Small intestine (tissue), 7 donors: Measurements from ENCODE around the gene AEBP1. TPM values are rescaled to one million over a fixed set of nuclear protein-coding genes. Genes with fewer than 3 reads are reported as not detected.

ENCODE experiments used
- DNase-seq, 2 donors: peaks; one replicate each; pipeline versions ENCODE4 v3.0.0 to v3.0.0-alpha.2; 2013
- FAIRE-seq: peaks from 2 replicates; lab custom pipeline; 2012; peaks lifted over from hg19 to GRCh38; lab: Jason Lieb, UNC
- H3K27ac ChIP-seq, 3 donors: one replicate each; pipeline ENCODE4 v1.5.1; 2013; ENCODE audit warnings: low read length in 2 of 3, mild to moderate bottlenecking in 2 of 3, control low read depth in 1 of 3, inconsistent platforms in 1 of 3, low read depth in 1 of 3, moderate library complexity in 1 of 3
- H3K27me3 ChIP-seq, 3 donors: one replicate each; pipeline ENCODE4 v1.6.1; 2013; ENCODE audit warnings: low read length in 3 of 3, inconsistent platforms in 1 of 3; ENCODE audit not compliant: control insufficient read depth in 3 of 3, insufficient read depth in 3 of 3
- H3K36me3 ChIP-seq, 3 donors: one replicate each; pipeline ENCODE4 v1.6.1; 2013; ENCODE audit warnings: low read length in 3 of 3, inconsistent platforms in 1 of 3, low read depth in 1 of 3, mild to moderate bottlenecking in 1 of 3, moderate library complexity in 1 of 3; ENCODE audit not compliant: control insufficient read depth in 3 of 3, insufficient read depth in 2 of 3
- H3K4me1 ChIP-seq, 3 donors: one replicate each; pipeline ENCODE4 v1.6.1; 2013; ENCODE audit warnings: low read length in 2 of 3, inconsistent platforms in 1 of 3, low read depth in 1 of 3, mild to moderate bottlenecking in 1 of 3, moderate library complexity in 1 of 3; ENCODE audit not compliant: control insufficient read depth in 3 of 3, insufficient read depth in 2 of 3
- H3K4me3 ChIP-seq, 3 donors: one replicate each; pipeline ENCODE4 v1.5.1; 2013; ENCODE audit warnings: low read length in 3 of 3, control low read depth in 1 of 3, inconsistent platforms in 1 of 3, low read depth in 1 of 3, mild to moderate bottlenecking in 1 of 3, moderate library complexity in 1 of 3
- H3K9me3 ChIP-seq, 2 donors: one replicate each; pipeline ENCODE4 v1.6.1; 2013; ENCODE audit warnings: low read depth in 1 of 2, low read length in 1 of 2; ENCODE audit not compliant: control insufficient read depth in 2 of 2, insufficient read depth in 1 of 2
- WGBS, 3 donors: extraction: QIAGEN DNeasy Blood & Tissue Kit; methylation state at CpG; one replicate each; pipeline ENCODE4 v1.1.7; 2013; 5-methylcytosine and 5-hydroxymethylcytosine counted together
- polyA plus RNA-seq, 4 donors: library from polyadenylated mRNA; stranded (reverse) in 3 of 4; unstranded in 1 of 4; fragments of 200-250 nt in 3 of 4; fragments of 120-200 nt in 1 of 4; gene quantifications; one replicate each; pipeline versions ENCODE4 v1.2.1 to v1.2.3, GENCODE V29; 2013
- donor health status: healthy with polysubstance abuse.
- donor health status: control.
- donor health status: control.
- donor health status: Bipolar disorder and iron deficiency.
- donor health status: healthy.

AEBP1 gene
- polyA plus RNA-seq, 4 donors: 1.3 to 34.8 (median 6.8) TPM

DNA sequence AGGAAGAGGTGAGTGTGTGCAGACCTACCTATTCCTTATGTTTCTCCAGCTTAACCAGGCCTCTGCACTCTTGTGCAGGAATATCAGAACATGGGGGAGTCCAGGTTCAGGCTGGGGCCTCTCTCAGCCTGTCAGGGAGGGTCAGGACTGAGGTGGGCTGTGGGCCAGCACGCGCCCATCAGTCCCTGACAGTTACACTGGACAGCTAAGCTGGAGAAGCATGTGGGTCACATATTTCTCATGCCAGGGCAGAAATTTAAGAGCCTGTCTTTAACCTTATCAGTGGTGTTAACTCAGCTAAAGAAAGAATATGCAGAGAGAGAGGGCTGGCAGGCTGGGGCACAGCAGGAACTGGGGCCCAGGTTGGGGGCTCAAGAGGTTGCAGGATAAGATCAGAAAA is 27.9 kb downstream of the AEBP1 start:
- Histone ChIP-seq H3K4me1 (no peaks in the 10 kb centered on the region), H3K36me3 (no peaks in the 10 kb centered on the region), H3K27me3 (peaks cover 0 to 3% (median 0%) of the 10 kb centered on the region in 3 donors), H3K9me3 (peaks cover 0 to 10% of the 10 kb centered on the region in 2 donors), H3K4me3 (no peak overlapping the region), H3K27ac (no peak overlapping the region)
- DNase-seq (no peak), FAIRE-seq (no peak)
- 74 to 100% (median 98%) methylated on average over 2 of the region's 2 CpGs for WGBS, 3 donors

- Histone ChIP-seq H3K27me3 (peaks cover 0 to 3% (median 0%) of the 10 kb centered on the region in 3 donors), H3K9me3 (no peaks in the 10 kb centered on the region), H3K4me3 (no peak overlapping the region), H3K27ac (no peak overlapping the region), H3K4me1 (no peaks in the 10 kb centered on the region), H3K36me3 (no peaks in the 10 kb centered on the region)
- DNase-seq: no peak
- 82 to 85% (median 83%) methylated on average over 3 of the region's 3 CpGs for WGBS, 3 donors
- no peak for FAIRE-seq
Observed at GRCh38 chr7:44133295-44133694, 29.1 kb downstream of the AEBP1 start.

GRCh38 chr7:44134943-44135628 is 30.9 kb downstream of the AEBP1 start:
- DNase-seq (no peak), FAIRE-seq (no peak)
- H3K27ac ChIP-seq: no peak overlapping the region
- no peaks in the 10 kb centered on the region for H3K9me3 ChIP-seq
- no peak overlapping the region for H3K4me3 ChIP-seq
- H3K36me3 ChIP-seq: no peaks in the 10 kb centered on the region
- WGBS, 3 donors: 90 to 97% (median 96%) methylated on average over 4 of the region's 4 CpGs
- H3K27me3 ChIP-seq: peaks cover 0 to 3% (median 0%) of the 10 kb centered on the region in 3 donors
- H3K4me1 ChIP-seq: no peaks in the 10 kb centered on the region

GRCh38 chr7:44136731-44137130 is 32.6 kb downstream of the AEBP1 start:
- 89 to 92% (median 91%) methylated on average over 5 of the region's 5 CpGs for WGBS, 3 donors
- Histone ChIP-seq H3K27ac (no peak overlapping the region), H3K4me3 (no peak overlapping the region), H3K36me3 (no peaks in the 10 kb centered on the region), H3K4me1 (no peaks in the 10 kb centered on the region), H3K9me3 (no peaks in the 10 kb centered on the region), H3K27me3 (peaks cover 0 to 3% (median 0%) of the 10 kb centered on the region in 3 donors)
- no peak for FAIRE-seq
- no peak for DNase-seq

DNA sequence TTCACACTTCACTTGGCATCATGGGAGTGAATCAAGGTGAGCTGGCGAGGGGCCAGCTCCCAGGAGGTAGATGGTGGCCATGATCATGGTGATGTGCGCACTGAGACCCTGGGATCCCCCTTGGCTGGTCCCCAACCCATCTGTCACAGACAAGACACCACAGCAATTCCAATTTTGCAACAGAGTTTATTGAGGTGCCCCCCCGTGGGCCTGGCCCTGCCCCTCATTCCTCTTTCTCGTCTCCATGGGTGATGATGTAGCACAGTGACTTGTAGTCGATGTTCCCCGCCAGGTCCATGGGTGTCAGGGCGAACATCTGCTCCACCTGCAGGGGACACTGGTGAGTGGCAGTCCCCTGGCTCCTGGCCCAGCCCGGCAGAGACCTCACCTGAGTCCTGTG is 34.6 kb downstream of the AEBP1 start:
- H3K27me3 ChIP-seq: peaks cover 0 to 3% (median 0%) of the 10 kb centered on the region in 3 donors
- H3K4me1 ChIP-seq: no peaks in the 10 kb centered on the region
- no peak for DNase-seq
- WGBS, 3 donors: 70 to 80% (median 78%) methylated on average over 8 of the region's 8 CpGs
- no peaks in the 10 kb centered on the region for H3K9me3 ChIP-seq
- H3K36me3 ChIP-seq: no peaks in the 10 kb centered on the region
- H3K4me3 ChIP-seq: no peak overlapping the region
- H3K27ac ChIP-seq: no peak overlapping the region
- FAIRE-seq: no peak

- peaks cover 0 to 8% (median 0%) of the 10 kb centered on the region in 3 donors for H3K27me3 ChIP-seq
- FAIRE-seq (no peak), DNase-seq (no peak)
- H3K27ac ChIP-seq: no peak overlapping the region
- WGBS, 3 donors: 87 to 93% (median 90%) methylated on average over 14 of the region's 14 CpGs
- H3K9me3 ChIP-seq: no peaks in the 10 kb centered on the region
- no peaks in the 10 kb centered on the region for H3K4me1 ChIP-seq
- H3K4me3 ChIP-seq: no peak overlapping the region
- H3K36me3 ChIP-seq: no peaks in the 10 kb centered on the region
Observed at GRCh38 chr7:44139311-44140010, 35.3 kb downstream of the AEBP1 start.

- FAIRE-seq (no peak), DNase-seq (no peak)
- Histone ChIP-seq H3K9me3 (no peaks in the 10 kb centered on the region), H3K27me3 (peaks cover 0 to 17% (median 3%) of the 10 kb centered on the region in 3 donors), H3K4me1 (peaks cover 0 to 2% (median 0%) of the 10 kb centered on the region in 3 donors), H3K36me3 (no peaks in the 10 kb centered on the region), H3K27ac (no peak overlapping the region), H3K4me3 (no peak overlapping the region)
- WGBS, 3 donors: 76 to 82% (median 78%) methylated on average over 9 to 10 of the region's 10 CpGs
Observed at GRCh38 chr7:44140341-44140740, 36.2 kb downstream of the AEBP1 start.

GRCh38 chr7:44141221-44141850 is 37.2 kb downstream of the AEBP1 start, which contains the start of gene MYL7:
Gene MYL7, minus strand, starts transcription at chr7:44141332. Its CDS starts 27 bp downstream, at chr7:44141305.
- no peak for DNase-seq
- H3K36me3 ChIP-seq: no peaks in the 10 kb centered on the region
- H3K27me3 ChIP-seq: peaks cover 0 to 25% (median 3%) of the 10 kb centered on the region in 3 donors
- H3K27ac ChIP-seq: no peak within 1 kb of the TSS
- 65 to 76% (median 75%) methylated on average over 6 of the region's 6 CpGs for WGBS, 3 donors
- no peaks in the 10 kb centered on the region for H3K9me3 ChIP-seq
- H3K4me1 ChIP-seq: peaks cover 0 to 9% (median 0%) of the 10 kb centered on the region in 3 donors
- H3K4me3 ChIP-seq: no peak within 1 kb of the TSS
- FAIRE-seq: no peak
